NCI-H510A treated with DMSO at 0.1 percent for 48 hours (cell line): Measurements from ENCODE around the gene PPIF.
"Not testable (repeated sequence)": the region's sequence is repeated elsewhere in the genome, so short reads cannot be mapped to it uniquely, and the experiment has no call there.

ENCODE experiments used
- DNase-seq: peaks from one replicate; lab custom pipeline; 2025; lab: John Stamatoyannopoulos, UW

The PPIF gene

GRCh38 chr10:79331709-79332108, 15.6 kb upstream of the PPIF start:
- DNase-seq: no peak

DNA sequence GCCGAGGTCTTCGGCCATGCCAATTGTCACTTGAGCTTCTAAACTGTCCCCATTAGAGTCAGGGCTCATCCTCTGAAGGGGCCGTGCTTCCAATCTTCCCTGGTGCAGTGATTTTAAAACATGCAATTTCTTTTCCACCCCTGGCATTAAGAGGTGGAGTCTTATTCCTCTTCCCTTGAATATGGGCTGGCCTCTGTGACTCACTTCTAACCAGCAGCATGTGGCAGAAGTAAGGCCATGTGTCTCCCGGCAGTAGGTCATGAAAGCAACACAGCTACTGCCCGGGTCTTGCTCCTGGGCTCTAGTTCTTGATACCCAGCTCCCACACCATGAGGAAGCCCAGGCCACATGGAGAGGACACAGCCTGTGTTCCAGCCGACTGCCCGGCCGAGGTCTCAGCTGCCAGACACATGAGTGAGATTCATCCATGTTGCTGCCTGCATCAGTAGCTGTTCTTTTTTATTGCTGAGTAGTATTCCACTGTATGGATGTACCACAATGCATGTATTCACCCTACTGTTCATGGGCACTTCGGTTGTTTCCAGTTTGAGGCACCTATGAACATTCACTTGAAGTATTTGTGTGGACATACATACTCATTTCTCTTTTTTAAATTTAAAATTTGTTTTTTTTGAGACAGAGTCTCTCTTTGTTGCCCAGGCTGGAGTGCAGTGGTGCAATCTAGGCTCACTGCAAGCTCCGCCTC, 14.5 kb upstream of the PPIF start:
- DNase-seq: not testable (repeated sequence)

GRCh38 chr10:79333513-79333912, 13.8 kb upstream of the PPIF start:
- no peak for DNase-seq

DNA sequence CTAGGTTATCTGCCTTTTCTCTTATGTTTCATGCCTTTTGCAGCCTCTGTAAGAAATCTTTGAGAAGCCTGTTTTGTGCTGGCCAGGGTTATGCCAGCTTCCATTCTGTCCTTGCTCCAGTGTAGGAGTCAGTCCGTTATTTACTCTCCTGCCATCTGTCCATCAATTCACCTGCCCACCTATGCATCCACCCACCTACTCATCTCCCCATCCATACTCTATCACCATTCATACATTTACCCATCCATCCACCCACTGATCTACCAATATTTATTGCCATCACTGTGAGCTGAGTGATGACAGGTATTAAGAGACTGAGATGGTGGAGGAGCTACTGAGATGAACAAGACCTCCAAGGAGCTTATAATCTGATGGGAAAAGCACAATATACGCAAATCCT, 12.7 kb upstream of the PPIF start:
- no peak for DNase-seq

- DNase-seq: no peak
Measured at GRCh38 chr10:79335094-79335469, 12.2 kb upstream of the PPIF start.

DNA sequence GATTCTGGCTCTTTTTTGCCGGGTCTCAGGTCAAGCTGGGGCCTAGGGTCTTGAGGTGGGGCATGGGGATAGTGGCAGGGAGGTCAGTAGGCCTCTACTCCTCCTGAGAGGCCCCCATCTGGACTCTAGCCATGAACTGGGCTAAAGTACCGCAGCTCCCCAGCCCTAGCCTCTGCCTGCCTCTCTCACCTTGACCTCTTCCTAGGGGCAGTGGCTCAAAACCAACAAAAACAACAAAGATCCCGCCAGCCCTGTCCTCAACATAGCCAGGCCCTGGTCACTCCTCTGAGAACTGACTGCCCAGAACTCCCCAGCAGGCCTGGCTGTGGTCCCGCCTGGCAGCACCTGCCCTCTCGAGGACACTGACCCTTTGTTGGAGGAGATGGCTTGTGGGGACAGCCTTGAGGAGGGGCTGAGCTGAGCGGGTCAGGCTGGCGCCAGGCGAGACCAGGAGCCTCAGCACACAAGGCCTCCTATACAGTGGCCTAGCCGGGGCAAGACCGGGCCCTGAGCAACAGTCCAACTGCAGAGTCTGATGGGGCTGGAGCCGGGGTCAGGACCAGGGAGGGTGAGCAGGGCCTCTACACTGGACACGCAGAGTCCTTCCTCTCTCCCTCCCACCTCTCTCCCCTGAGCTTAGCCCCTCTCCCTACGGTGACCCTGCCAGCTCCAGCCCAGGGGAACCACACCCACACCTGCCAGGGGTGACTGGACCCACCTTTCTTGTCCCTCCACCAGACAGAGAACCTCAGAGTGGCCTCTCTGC, 11.6 kb upstream of the PPIF start:
- DNase-seq: no peak

DNA sequence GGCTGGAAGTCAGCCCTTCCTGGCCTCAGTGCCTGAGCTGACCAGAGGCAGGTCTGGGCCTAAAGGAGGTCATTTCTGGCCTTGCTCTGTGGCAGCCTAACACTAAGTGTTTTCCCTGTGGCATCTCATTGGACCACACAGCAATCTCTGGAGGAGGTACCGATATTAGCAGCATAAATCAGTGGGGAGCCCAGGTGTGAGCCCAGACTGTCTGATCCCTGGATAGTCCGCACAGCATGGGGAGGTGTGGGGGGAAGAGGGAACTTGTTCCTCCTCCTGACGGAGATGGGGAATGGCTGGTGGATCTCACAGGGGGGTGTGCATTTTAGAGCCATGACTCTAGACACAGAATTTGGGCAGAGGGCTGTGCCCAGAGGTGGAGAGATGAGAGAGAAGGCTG, 11.0 kb upstream of the PPIF start:
- DNase-seq: no peak

- DNase-seq: no peak
Measured at GRCh38 chr10:79336739-79337138, 10.5 kb upstream of the PPIF start.

- not testable (repeated sequence) for DNase-seq
Measured at GRCh38 chr10:79337783-79338469, 9.3 kb upstream of the PPIF start.

DNA sequence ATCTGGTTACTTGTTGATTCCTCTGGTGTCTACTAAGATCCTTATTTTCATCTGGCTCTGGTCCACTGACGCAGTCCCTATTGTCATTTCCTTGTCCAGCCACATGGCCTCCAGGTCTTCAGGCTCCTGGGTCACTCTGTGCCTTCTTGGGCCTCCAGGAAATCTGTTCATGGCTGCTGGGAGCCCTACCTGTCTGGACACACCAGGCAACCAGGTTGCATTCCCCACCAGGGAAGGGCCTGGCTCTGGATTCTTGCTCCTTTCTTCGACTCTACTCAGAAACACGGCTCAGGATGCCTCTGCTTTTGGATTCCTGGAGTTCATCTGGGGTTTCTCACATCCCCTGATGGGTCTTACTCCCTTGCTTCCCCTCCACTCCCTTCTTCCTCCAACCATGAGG, 8.0 kb upstream of the PPIF start:
- no peak for DNase-seq

GRCh38 chr10:79340646-79341244, 6.5 kb upstream of the PPIF start:
- no peak for DNase-seq

- DNase-seq: peak; percentile 15
Measured at GRCh38 chr10:79342295-79342761, 4.9 kb upstream of the PPIF start.

- peak; percentile 11 for DNase-seq
Measured at GRCh38 chr10:79342811-79343561, 4.3 kb upstream of the PPIF start.

DNA sequence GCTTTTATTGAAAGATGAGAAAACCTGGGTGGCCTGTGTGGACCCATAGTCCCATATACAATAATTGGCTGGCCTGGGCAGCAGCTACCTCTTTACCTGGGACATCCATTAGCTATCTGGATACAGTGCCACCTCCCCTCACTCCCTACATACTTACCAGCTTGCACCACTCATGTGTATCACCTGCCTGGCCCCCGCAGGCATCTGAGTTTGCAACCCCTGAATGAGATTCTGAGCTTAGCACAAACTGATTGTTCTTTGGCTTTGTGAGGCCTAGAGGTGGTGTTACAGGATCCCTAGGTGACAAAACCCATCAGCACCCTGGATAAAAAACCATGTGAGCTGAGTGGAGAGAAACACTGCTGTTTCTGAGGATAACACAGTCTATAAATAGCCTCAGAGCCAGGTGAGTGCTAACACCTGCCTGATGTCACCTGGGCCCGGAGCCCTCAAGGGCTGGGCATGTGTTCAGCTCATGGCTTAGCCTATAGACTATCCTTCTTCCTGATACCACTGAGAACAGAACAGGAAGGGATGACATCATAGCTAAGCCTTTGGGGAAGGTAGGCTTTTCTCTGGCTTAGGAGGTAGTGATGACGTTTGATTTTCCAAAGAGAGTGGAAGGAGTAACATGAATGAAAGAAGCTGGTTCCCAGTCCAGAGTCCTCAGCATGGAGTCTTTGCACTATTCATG, 2.6 kb upstream of the PPIF start:
- peak; percentile 97 for DNase-seq

DNA sequence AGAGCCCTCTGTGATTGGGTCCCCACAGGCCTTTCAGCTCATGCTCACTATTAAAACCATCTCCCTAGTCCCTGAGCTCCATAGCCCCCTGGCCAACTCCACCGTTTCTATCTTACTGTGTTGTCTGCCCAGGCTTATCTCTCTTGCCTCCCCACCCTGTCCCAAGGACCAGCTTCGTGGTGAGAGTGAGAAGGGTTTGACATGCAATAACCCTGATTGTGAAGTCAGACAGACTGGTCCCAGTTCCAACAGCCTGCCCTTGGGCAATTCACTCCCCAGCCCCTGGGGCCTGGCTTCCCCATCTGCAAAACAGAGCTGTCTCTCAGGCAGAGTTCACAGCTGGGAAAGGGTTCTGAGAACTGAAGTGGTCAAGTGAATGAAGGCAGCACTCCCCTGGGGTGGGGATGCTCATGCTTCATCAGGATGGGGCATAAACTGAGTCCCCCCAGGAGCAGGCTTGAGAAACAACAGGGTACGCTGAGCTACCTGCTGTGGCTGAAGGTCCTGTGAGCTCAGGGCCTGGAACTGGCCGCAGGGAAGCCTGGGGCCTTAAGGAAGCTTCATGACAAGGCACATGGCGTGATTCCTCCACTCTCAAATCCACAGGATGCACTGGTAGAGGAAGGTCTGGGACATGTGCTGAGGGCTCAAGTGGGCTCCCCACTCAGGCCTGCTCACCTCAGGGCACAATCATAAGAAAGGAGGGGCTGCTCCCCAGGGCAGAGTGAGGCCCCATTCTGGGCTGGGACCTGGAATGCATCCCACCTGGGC, 1.8 kb upstream of the PPIF start:
- no peak for DNase-seq

DNA sequence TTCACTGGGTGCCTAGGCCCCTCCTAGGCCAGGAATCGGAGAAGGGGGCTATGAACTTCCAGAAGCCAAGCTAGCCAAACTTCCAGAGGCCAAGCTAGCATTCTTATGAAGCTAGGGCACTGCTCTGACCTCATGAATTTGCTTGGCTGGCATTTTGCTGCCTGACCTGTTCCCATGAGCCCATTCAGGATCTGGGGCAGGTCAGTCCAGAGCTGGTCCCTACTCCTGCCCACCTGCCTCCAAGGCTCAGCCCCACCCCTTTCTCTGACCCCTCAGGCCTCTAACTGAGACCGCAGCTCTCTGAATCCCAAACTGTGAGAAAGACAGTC, 1.3 kb upstream of the PPIF start:
- no peak for DNase-seq

- DNase-seq: no peak
Measured at GRCh38 chr10:79346388-79347225, 662 bp upstream of the PPIF start.

- peak; percentile 17 for DNase-seq
Measured at GRCh38 chr10:79347894-79348639, 798 bp downstream of the PPIF start.

DNA sequence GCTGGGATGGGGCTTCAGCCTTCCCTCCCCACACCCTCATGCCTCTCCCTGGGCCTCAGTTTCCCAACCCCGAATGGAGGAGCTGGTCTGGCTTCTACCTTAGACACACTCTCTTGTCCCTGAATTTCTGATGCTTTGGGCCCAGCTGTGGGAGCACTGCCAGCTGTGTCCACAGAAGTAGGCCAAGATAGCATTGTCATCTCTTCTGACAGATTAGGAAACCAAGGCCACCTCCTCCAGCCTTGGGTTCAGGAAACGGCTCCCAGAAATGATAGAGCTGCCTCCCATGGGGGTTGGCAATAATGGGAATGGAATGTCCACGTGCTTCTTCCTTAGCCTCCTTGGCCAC, 1.3 kb downstream of the PPIF start:
- no peak for DNase-seq
